Measurements from ENCODE around the gene COMMD9.

Gene COMMD9

GRCh38 chr11:36224209-36224882 is 64.9 kb downstream of the COMMD9 start:
- DNase-seq (ENCODE audit: low spot score) = no peak

- no peak for DNase-seq (ENCODE audit: low spot score)
Observed at GRCh38 chr11:36222831-36223635, 66.2 kb downstream of the COMMD9 start.

Data from NAMALWA (cell line).